ENCODE data around the gene LRRC28.
"Not testable (repeated sequence)": the region's sequence is repeated elsewhere in the genome, so short reads cannot be mapped to it uniquely, and the experiment has no call there.

Gene LRRC28

DNA sequence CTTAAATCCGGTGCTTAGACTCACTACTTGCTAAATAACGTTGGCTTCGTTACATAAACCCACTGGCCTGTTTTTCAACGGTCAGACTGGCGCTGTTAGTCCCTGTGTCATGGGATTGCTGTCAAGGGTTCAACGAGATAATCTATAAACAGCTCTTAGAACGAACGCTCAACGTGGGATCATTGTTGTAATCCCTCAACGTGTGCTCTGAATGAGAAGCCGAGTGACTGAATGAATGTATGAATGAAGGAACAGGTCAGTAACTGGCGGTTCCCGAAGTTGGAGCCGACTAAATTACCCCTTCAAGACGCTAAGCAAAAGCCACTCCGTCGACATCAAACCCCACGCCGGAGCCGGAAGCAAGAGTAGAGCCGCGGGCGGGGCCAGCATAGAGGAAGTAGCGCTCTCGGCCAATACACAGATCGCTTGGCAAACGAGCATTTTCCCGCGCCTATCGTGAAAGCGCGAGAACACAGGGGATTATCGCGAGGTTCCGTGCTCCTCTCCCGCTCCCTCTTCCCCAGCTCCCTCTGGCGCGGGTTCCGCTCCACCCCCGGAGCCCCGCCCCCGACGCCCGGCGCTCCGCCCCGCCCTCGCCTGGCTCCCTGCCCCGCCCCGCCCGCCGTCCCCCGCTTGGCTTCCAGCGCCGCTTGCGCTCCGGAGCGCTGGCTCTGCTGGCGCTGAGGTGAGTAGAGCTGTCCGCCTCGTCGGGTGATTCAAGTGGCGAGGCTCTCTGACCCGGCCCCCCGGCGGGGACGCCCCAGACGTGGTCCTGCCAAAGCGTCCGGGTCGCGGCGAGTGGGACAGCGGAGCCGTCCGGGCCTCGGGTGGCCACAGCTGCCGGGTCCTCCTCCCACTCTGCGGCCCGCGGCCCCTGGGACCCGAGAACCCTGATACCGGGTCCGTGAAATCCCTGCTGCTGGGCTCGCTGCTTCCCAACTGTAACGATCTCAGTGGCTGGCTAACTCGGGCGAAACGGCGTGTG lies at the start of gene LRRC28:
Gene LRRC28 (plus strand): TSS at position 625 of the 985 bp plus-strand sequence. CDS start 4,477 bp downstream, outside the sequence.
- DNase-seq, result peak; percentile 97

- DNase-seq, result no peak
These were observed 49.1 kb upstream of the LRRC28 start for GRCh38 chr15:99202176-99202552.

DNA sequence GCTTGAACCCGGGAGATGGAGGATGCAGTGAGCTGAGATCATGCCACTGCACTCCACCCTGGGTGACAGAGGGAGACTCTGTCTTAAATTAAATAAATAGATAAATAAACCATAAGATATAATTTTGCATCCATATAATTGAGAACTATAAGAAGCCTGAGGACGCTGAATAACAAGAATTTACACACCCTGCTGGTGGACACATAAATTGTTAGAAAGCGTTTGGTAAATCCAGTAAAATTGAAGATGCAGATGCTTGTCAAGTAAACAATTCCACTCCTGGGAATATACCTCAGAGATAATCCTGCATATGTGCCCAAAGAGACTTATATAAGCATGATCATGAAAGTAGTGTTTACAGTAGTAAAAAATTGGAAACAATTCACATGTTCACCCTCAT lies 43.6 kb upstream of the LRRC28 start:
- DNase-seq, result no peak

DNA sequence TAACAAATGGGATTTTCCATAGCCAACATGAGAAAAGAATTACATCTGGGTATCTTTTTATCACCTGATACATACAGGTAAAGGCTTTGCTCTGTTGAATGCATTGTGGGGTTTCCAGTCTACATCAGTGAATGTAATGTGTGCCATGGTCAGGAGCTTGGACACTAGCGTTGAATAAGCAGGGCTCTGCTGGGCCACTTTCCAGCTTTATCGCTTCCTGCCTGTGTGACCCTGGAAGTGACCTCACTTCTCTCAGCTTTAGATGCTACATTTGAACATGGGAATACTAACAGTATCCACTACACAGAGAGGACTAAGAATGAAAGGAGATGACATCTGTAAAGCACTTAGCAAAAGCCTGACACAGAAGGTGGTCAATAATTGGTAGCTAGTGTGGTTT lies 42.0 kb upstream of the LRRC28 start:
- no peak for DNase-seq

GRCh38 chr15:99210334-99210733 lies 40.9 kb upstream of the LRRC28 start:
- no peak for DNase-seq

DNA sequence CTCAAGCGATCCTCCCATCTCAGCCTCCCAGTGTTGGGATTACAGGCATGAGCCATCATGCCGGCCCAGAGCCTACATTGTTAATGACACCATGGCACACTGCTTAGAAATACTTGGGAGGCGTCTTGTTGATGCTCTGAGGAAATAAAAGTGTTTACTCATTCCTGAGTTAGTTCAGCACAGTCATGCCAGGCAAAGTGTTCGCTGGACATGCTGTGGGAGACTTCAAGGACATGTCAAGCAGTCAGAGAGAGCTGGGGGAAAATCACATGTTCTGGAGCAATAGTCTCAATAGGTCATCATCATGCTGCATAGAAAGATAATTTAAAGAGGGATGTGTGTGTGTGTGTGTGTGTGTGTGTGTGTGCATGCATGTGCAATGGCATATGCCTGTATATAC lies 39.4 kb upstream of the LRRC28 start:
- DNase-seq, result no peak

- no peak for DNase-seq
These were observed 38.9 kb upstream of the LRRC28 start for GRCh38 chr15:99212406-99212805.

GRCh38 chr15:99213187-99213811 lies 38.0 kb upstream of the LRRC28 start:
- peak; percentile 58 for DNase-seq

- no peak for DNase-seq
These were observed 26.7 kb upstream of the LRRC28 start for GRCh38 chr15:99224372-99225214.

DNA sequence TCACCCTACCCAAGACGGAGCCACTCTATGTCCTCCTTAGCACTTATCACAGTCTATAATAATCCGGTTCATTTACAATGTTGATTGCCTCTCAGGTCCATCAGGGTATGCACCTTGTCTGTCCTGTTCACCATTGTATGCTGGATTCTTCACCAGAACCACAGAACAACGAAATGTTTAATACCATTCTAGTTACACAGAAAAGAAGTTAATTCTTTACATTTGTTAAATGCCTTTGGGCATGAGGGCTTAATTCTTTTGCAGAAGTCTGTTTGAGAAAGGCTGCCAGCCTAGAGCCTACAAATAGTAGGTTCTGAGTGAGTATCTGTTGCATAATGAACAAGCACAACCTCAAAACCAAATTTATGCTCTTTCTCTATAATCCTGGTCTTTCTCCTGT lies 24.5 kb upstream of the LRRC28 start:
- DNase-seq, result no peak

DNA sequence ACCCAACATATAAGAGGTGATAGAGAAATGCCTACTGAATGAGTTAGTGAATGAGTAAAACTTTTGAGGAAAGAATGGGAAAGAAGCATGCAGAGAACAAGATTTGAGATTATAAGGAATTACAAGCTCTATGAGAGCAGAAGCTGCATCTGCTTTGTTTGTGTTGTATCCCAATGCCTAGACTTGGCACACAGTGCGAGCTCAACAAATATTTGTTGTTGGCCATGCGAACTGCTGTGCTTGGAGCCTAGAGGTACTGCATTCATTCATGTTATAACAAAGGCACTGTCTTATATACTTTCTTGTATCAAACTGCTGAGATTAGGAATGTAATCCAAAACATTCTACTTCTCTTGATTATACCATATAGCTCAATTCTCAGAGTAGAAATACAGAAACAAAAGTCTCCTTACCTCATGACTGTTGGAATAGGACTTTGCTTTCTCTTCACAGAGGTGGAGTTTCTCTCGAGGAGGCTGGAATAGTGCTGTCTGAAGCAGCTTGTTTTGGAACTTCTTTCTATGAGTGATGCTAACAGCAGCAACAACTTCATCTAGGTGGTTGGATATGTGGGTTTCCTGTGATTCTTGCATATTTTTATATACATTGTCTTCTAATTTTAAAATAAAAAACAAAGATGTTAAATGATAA lies 23.0 kb upstream of the LRRC28 start:
- no peak for DNase-seq

GRCh38 chr15:99230867-99231266 lies 20.4 kb upstream of the LRRC28 start:
- DNase-seq, result no peak

DNA sequence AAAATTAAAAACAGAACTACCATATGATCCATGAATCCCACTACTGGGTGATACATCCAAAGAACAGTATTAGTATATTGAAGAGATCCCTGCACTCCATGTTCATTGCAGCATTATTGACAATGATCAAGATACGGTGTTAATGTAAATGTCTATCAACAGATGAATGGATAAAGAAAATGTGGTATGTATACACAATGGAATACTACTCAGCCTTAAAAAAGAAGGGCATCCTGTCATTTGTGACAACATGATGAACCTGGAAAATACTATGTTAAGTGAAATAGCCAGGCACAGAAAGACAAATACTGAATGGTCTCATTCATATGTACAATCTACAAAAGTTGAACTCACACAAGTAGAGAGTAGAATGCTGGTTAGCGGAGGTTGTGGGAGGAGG lies 18.5 kb upstream of the LRRC28 start:
- no peak for DNase-seq

- not testable (repeated sequence) for DNase-seq
These were observed 17.1 kb upstream of the LRRC28 start for GRCh38 chr15:99234160-99234559.

DNA sequence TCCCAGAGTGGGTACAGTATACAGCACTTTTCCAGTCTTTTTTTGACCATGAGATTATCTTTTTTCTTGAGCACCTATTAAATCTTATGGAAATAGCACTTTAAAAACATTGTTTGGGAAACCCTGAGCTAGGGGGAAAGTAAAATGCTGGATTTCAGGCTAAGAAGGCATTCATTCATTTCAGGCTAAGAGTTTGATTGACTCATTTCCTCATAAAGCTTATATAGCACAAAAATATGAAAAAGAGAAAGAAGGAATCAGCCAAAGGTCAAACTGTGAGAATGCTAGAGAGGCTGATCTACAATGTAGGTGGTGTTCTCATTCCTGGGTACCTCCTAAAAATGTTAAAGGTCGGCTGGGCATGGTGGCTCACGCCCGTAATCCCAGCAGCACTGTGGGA lies 12.4 kb upstream of the LRRC28 start:
- DNase-seq, result no peak

- no peak for DNase-seq
These were observed 11.6 kb upstream of the LRRC28 start for GRCh38 chr15:99239545-99240198.

- no peak for DNase-seq
These were observed 9.5 kb upstream of the LRRC28 start for GRCh38 chr15:99241752-99242151.

DNA sequence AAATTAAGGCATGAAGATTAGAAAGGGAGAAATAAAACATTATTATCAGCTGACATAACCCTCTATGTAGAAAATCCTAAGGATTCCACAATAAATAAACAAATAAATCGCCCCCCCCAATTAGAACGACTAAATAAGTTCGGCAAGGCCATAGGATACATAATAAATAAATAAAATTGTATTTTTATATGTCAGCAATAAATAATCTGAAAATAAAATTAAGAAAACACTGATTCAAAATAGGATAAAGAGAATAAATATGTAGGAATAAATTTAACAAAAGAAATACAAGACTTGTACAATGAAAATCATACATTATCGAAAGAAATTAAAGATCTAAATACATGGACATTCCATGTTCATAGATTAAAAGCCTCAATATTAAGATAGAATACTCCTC lies 7.0 kb upstream of the LRRC28 start:
- no peak for DNase-seq

- no peak for DNase-seq
These were observed 4.2 kb upstream of the LRRC28 start for GRCh38 chr15:99247062-99247461.

- DNase-seq, result no peak
These were observed 3.1 kb upstream of the LRRC28 start for GRCh38 chr15:99248000-99248715.

DNA sequence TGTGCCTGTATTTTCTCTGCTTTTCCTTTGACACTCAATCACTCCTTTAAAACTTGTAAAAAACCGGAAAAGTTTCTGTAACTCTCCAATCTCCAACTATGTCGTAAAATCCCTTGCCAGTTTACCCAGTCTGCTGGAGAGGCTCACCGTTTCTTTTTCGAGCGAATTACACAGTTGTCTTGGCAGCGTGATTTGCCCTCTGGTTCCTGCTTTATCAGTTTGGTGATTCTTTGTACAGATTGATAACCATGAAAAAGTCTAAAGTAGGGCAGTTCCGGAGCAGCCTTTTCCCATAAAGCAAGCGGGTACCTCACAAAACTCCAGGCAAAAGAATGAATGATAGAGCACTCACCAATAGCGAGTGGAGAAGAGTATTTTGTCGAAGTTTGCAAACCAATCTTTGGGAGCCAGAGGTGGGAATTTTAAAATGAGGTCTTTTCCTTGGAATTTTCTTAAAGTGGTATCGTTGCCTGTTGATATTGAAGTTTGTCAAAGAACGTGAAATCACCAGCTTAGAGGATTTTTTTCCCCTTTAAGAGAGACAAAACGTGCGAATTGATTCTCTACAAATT lies 1.9 kb upstream of the LRRC28 start, which contains the start of gene TTC23:
Gene TTC23 (minus strand): TSS at position 312 of the 572 bp plus-strand sequence. CDS start 20,869 bp downstream, outside the sequence.
- no peak for DNase-seq
